ENCODE measurements around the gene CACNA1C. TPM values are rescaled to one million over a fixed set of nuclear protein-coding genes. Genes with fewer than 3 reads are reported as not detected.
A peak's percentile ranks its signal among the peaks of the same experiment; 100 is the strongest.

CACNA1C gene
- total and polyA plus RNA-seq, 2 donors (not counting 1 experiment from before 2014, with no cell fraction given) = 7.6 to 11.4 TPM

GRCh38 chr12:2248087-2248900 lies 195.5 kb downstream of the CACNA1C start:
- Histone ChIP-seq H3K36me3 (ENCODE audit: control insufficient read depth, insufficient read depth, low read length) (no peaks in the 10 kb centered on the region), H3K79me2 (ENCODE audit: control insufficient read depth, insufficient read depth, low read length) (no peaks in the 10 kb centered on the region), H3K4me2 (ENCODE audit: extremely low read depth, insufficient read depth, low read length) (peak overlapping the region; percentile 36), H3K9me3 (ENCODE audit: control insufficient read depth, insufficient read depth, low read depth, low read length) (no peaks in the 10 kb centered on the region), H4K20me1 (ENCODE audit: control insufficient read depth, extremely low read depth, insufficient read depth, low read length) (no peaks in the 10 kb centered on the region), H3K9ac (ENCODE audit: insufficient read depth, low read length) (no peak overlapping the region), H2AFZ (ENCODE audit: low read length) (no peak overlapping the region), H3K4me3 (replicated peaks in 1 of 4; ENCODE audit: control extremely low read depth in 1 of 4, insufficient read depth in 1 of 4, low read depth in 3 of 4, low read length in 4 of 4) (no peak overlapping the region), H3K27me3 (ENCODE audit: control insufficient read depth, insufficient read depth, low read length) (no peaks in the 10 kb centered on the region), H3K27ac (ENCODE audit: insufficient read depth, low read length) (peak overlapping the region; percentile 72), H3K4me1 (ENCODE audit: control insufficient read depth, extremely low read depth, insufficient read depth, low read length) (peaks cover 47% of the 10 kb centered on the region)
- TF ChIP-seq CTCF (conservative IDR thresholded peaks at IDR 0.05 in 1 of 2, IDR thresholded peaks at IDR 0.05 in 1 of 2; ENCODE audit: low read depth in 1 of 2, low read length in 2 of 2) = no peak
- DNase-seq (ENCODE audit: low read depth in 2 of 2) = peak; percentile 64

- Histone ChIP-seq H3K9me3 (ENCODE audit: control insufficient read depth, insufficient read depth, low read depth, low read length) (no peaks in the 10 kb centered on the region), H3K27ac (ENCODE audit: insufficient read depth, low read length) (peak overlapping the region; percentile 72), H3K9ac (ENCODE audit: insufficient read depth, low read length) (no peak overlapping the region), H3K4me3 (replicated peaks in 1 of 4; ENCODE audit: control extremely low read depth in 1 of 4, insufficient read depth in 1 of 4, low read depth in 3 of 4, low read length in 4 of 4) (no peak overlapping the region), H3K79me2 (ENCODE audit: control insufficient read depth, insufficient read depth, low read length) (no peaks in the 10 kb centered on the region), H2AFZ (ENCODE audit: low read length) (no peak overlapping the region), H3K4me2 (ENCODE audit: extremely low read depth, insufficient read depth, low read length) (no peak overlapping the region), H3K4me1 (ENCODE audit: control insufficient read depth, extremely low read depth, insufficient read depth, low read length) (peaks cover 40% of the 10 kb centered on the region), H3K36me3 (ENCODE audit: control insufficient read depth, insufficient read depth, low read length) (no peaks in the 10 kb centered on the region), H3K27me3 (ENCODE audit: control insufficient read depth, insufficient read depth, low read length) (no peaks in the 10 kb centered on the region), H4K20me1 (ENCODE audit: control insufficient read depth, extremely low read depth, insufficient read depth, low read length) (no peaks in the 10 kb centered on the region)
- TF ChIP-seq CTCF (conservative IDR thresholded peaks at IDR 0.05 in 1 of 2, IDR thresholded peaks at IDR 0.05 in 1 of 2; ENCODE audit: low read depth in 1 of 2, low read length in 2 of 2) (no peak), EZH2 (IDR thresholded peaks at IDR 0.05; ENCODE audit: low read length, missing control alignments) (no peak)
- peak in 1 of 2 donors; percentile 32 for DNase-seq (ENCODE audit: low read depth in 2 of 2)
These were observed 196.2 kb downstream of the CACNA1C start for GRCh38 chr12:2248901-2249381.

- H2AFZ ChIP-seq (ENCODE audit: low read length) = no peak overlapping the region
- TF ChIP-seq EZH2 (IDR thresholded peaks at IDR 0.05; ENCODE audit: low read length, missing control alignments) (no peak), CTCF (conservative IDR thresholded peaks at IDR 0.05 in 1 of 2, IDR thresholded peaks at IDR 0.05 in 1 of 2; ENCODE audit: low read depth in 1 of 2, low read length in 2 of 2) (no peak)
These were observed 198.0 kb downstream of the CACNA1C start for GRCh38 chr12:2250797-2251196.

More at GRCh38 chr12:2250797-2251196, 198.0 kb downstream of the CACNA1C start:
- Histone ChIP-seq H3K4me3 (replicated peaks in 1 of 4; ENCODE audit: control extremely low read depth in 1 of 4, insufficient read depth in 1 of 4, low read depth in 3 of 4, low read length in 4 of 4) (no peak overlapping the region), H3K4me1 (ENCODE audit: control insufficient read depth, extremely low read depth, insufficient read depth, low read length) (peaks cover 32% of the 10 kb centered on the region), H3K9me3 (ENCODE audit: control insufficient read depth, insufficient read depth, low read depth, low read length) (no peaks in the 10 kb centered on the region), H3K79me2 (ENCODE audit: control insufficient read depth, insufficient read depth, low read length) (no peaks in the 10 kb centered on the region), H3K36me3 (ENCODE audit: control insufficient read depth, insufficient read depth, low read length) (no peaks in the 10 kb centered on the region), H4K20me1 (ENCODE audit: control insufficient read depth, extremely low read depth, insufficient read depth, low read length) (no peaks in the 10 kb centered on the region), H3K27ac (ENCODE audit: insufficient read depth, low read length) (no peak overlapping the region), H3K27me3 (ENCODE audit: control insufficient read depth, insufficient read depth, low read length) (no peaks in the 10 kb centered on the region), H3K4me2 (ENCODE audit: extremely low read depth, insufficient read depth, low read length) (no peak overlapping the region), H3K9ac (ENCODE audit: insufficient read depth, low read length) (no peak overlapping the region)
- DNase-seq (ENCODE audit: low read depth in 2 of 2) = no peak
